PFSK-1 (cell line): ENCODE results near the gene STH.

Source experiments
- FOXP2 ChIP-seq: optimal IDR thresholded peaks from 2 replicates; pipeline ENCODE3; 2011; ENCODE audit warnings: borderline replicate concordance, control low read depth, inconsistent platforms; ENCODE audit not compliant: insufficient read depth; ENCODE audit errors: extremely low read length, extremely low read depth
- POLR2AphosphoS5 ChIP-seq: IDR thresholded peaks from 2 replicates; pipeline ENCODE4 v1.6.1; 2012; ENCODE audit warnings: low read depth, mild to moderate bottlenecking, control low read depth, low read length, moderate library complexity
- REST ChIP-seq, 2 experiments: IDR thresholded peaks; 2 replicates each; pipeline versions ENCODE4 v1.6.1 to v1.8.0; 2011 to 2012; ENCODE audit warnings: low read depth in 2 of 2, low read length in 2 of 2, control low read depth in 1 of 2, inconsistent platforms in 1 of 2, mild to moderate bottlenecking in 1 of 2, moderate library complexity in 1 of 2; ENCODE audit not compliant: insufficient read depth in 1 of 2
- SIN3A ChIP-seq: IDR thresholded peaks from 2 replicates; pipeline ENCODE4 v1.6.1; 2012; ENCODE audit warnings: mild to moderate bottlenecking, low read length, moderate library complexity, borderline replicate concordance; ENCODE audit not compliant: insufficient read depth
- TAF1 ChIP-seq: IDR thresholded peaks from 2 replicates; pipeline ENCODE4 v1.6.1; 2012; ENCODE audit warnings: low read length, control low read depth, borderline replicate concordance; ENCODE audit not compliant: insufficient read depth

Gene STH

GRCh38 chr17:46025510-46026165, 26.6 kb downstream of the STH start:
- no peak for TF ChIP-seq TAF1
- no peak for TF ChIP-seq REST (IDR thresholded peaks at IDR 0.05; ENCODE audit: insufficient read depth in 1 of 2, low read depth in 2 of 2, low read length in 2 of 2)
- TF ChIP-seq SIN3A: no peak
- TF ChIP-seq FOXP2: no peak
- no peak for TF ChIP-seq POLR2AphosphoS5

- TF ChIP-seq REST (IDR thresholded peaks at IDR 0.05; ENCODE audit: insufficient read depth in 1 of 2, low read depth in 2 of 2, low read length in 2 of 2) (no peak), POLR2AphosphoS5 (no peak), SIN3A (no peak), FOXP2 (no peak), TAF1 (no peak)
Measured at GRCh38 chr17:46026166-46027047, 27.4 kb downstream of the STH start.

GRCh38 chr17:46027048-46027975, 28.3 kb downstream of the STH start:
- TF ChIP-seq FOXP2: no peak
- peak; percentile 39; the same call in 1 of the 2 replicates for TF ChIP-seq POLR2AphosphoS5
- no peak for TF ChIP-seq TAF1

GRCh38 chr17:46027976-46028325, 28.9 kb downstream of the STH start:
- no peak for TF ChIP-seq POLR2AphosphoS5
- TF ChIP-seq FOXP2: no peak
- TF ChIP-seq TAF1: no peak

GRCh38 chr17:46028374-46028773, 29.3 kb downstream of the STH start:
- TF ChIP-seq REST (IDR thresholded peaks at IDR 0.05; ENCODE audit: insufficient read depth in 1 of 2, low read depth in 2 of 2, low read length in 2 of 2): no peak
- no peak for TF ChIP-seq TAF1
- no peak for TF ChIP-seq POLR2AphosphoS5
- TF ChIP-seq FOXP2: no peak
- no peak for TF ChIP-seq SIN3A
